Activated CD8-positive, alpha-beta memory T cell treated with anti-CD3 and anti-CD28 coated beads, Interleukin-2, amount 50 U/mL, for 24 hours (primary cell): Measurements from ENCODE around the gene RAPGEFL1.
"Not testable (repeated sequence)": the region's sequence is repeated elsewhere in the genome, so short reads cannot be mapped to it uniquely, and the experiment has no call there.

Experiments
- DNase-seq: peaks from one replicate; pipeline ENCODE4 v3.0.0-alpha.2; 2020; ENCODE audit errors: extremely low read depth

Gene RAPGEFL1

GRCh38 chr17:40177275-40177874 is at the start of gene RAPGEFL1:
Gene RAPGEFL1 (plus strand): TSS chr17:40177470. CDS start chr17:40177862, 392 bp downstream.
- DNase-seq, result peak; percentile 57

- DNase-seq, result no peak
Observed at GRCh38 chr17:40129498-40129897, 47.8 kb upstream of the RAPGEFL1 start.

- no peak for DNase-seq
Observed at GRCh38 chr17:40130352-40131042, 46.8 kb upstream of the RAPGEFL1 start.

GRCh38 chr17:40134184-40134583 is 43.1 kb upstream of the RAPGEFL1 start:
- DNase-seq, result no peak

GRCh38 chr17:40135817-40136216 is 41.5 kb upstream of the RAPGEFL1 start:
- DNase-seq, result no peak

- no peak for DNase-seq
Observed at GRCh38 chr17:40139566-40140058, 37.7 kb upstream of the RAPGEFL1 start.

GRCh38 chr17:40143166-40143565 is 34.1 kb upstream of the RAPGEFL1 start:
- not testable (repeated sequence) for DNase-seq

GRCh38 chr17:40145476-40145875 is 31.8 kb upstream of the RAPGEFL1 start:
- no peak for DNase-seq

- DNase-seq, result no peak
Observed at GRCh38 chr17:40148527-40148926, 28.7 kb upstream of the RAPGEFL1 start.

- no peak for DNase-seq
Observed at GRCh38 chr17:40150276-40150675, 27.0 kb upstream of the RAPGEFL1 start.

- DNase-seq, result no peak
Observed at GRCh38 chr17:40151414-40151963, 25.8 kb upstream of the RAPGEFL1 start.

GRCh38 chr17:40153603-40154236 is 23.6 kb upstream of the RAPGEFL1 start:
- DNase-seq, result no peak

- no peak for DNase-seq
Observed at GRCh38 chr17:40157973-40158372, 19.3 kb upstream of the RAPGEFL1 start.

- no peak for DNase-seq
Observed at GRCh38 chr17:40158438-40159013, 18.7 kb upstream of the RAPGEFL1 start.

- no peak for DNase-seq
Observed at GRCh38 chr17:40159456-40159855, 17.8 kb upstream of the RAPGEFL1 start.

- DNase-seq, result no peak
Observed at GRCh38 chr17:40167685-40168261, 9.5 kb upstream of the RAPGEFL1 start.

GRCh38 chr17:40168262-40168832 is 8.9 kb upstream of the RAPGEFL1 start:
- no peak for DNase-seq

GRCh38 chr17:40170325-40170724 is 6.9 kb upstream of the RAPGEFL1 start:
- DNase-seq, result no peak

- no peak for DNase-seq
Observed at GRCh38 chr17:40171750-40172149, 5.5 kb upstream of the RAPGEFL1 start.

- DNase-seq, result no peak
Observed at GRCh38 chr17:40173091-40173777, 4.0 kb upstream of the RAPGEFL1 start.

- no peak for DNase-seq
Observed at GRCh38 chr17:40173778-40174135, 3.5 kb upstream of the RAPGEFL1 start.
